Uterus (tissue), 2 donors: ENCODE measurements around the gene ABL1.

ENCODE experiments used
- CTCF ChIP-seq, 4 experiments: fragments of 200-600 bp in 2 of 4; fragments of 450-650 bp in 2 of 4; sonication (generic) in 2 of 4; IDR thresholded peaks; one replicate each; pipeline ENCODE4 v1.5.1; 2016 to 2019; ENCODE audit warnings: antibody characterized with exemption in 4 of 4, mild to moderate bottlenecking in 2 of 4, moderate library complexity in 1 of 4
- POLR2A ChIP-seq, 2 donors: fragments of 450-650 bp; IDR thresholded peaks; one replicate each; pipeline ENCODE4 v1.6.1; 2016; ENCODE audit warnings: antibody characterized with exemption in 2 of 2, mild to moderate bottlenecking in 1 of 2, moderate library complexity in 1 of 2

GRCh38 chr9:130904070-130905044 lies 69.3 kb downstream of the ABL1 start:
- TF ChIP-seq POLR2A (IDR thresholded peaks at IDR 0.05) (no peak), CTCF (IDR thresholded peaks at IDR 0.05) (no peak)
